ENCODE data around the gene SHISA6. TPM values are rescaled to one million over a fixed set of nuclear protein-coding genes. Genes with fewer than 3 reads are reported as not detected.

SHISA6 gene
- total RNA-seq, 1 donor from 2014 or later, result 11.0 TPM

- DNase-seq (ENCODE audit: low spot score) (no peak), ATAC-seq (no peak)
- intact Hi-C loops (cut with DNase I), result no loop called here
Observed at GRCh38 chr17:11252146-11252545, 11.1 kb downstream of the SHISA6 start.

DNA sequence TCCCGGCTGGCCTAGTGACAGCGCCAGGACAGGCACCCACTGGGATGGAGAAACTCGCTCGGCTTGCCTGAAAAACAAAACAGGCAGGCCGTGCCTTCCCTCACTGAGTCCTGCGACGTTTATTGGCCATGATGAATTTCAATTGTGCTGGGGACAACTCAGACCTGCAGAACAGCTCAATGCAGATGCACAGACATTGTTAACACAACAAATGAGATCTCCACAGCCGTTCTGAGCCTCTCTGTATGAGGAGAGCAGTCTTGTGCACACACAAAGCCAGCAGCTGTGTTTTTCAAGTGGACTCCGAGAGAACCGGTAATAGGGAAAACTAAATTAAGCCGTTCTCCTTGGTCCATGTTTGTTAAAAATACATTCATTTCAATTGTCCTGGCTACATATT, 15.9 kb downstream of the SHISA6 start:
- intact Hi-C loops (cut with DNase I), result no loop called here
- no peak for DNase-seq (ENCODE audit: low spot score)
- ATAC-seq, result no peak

DNA sequence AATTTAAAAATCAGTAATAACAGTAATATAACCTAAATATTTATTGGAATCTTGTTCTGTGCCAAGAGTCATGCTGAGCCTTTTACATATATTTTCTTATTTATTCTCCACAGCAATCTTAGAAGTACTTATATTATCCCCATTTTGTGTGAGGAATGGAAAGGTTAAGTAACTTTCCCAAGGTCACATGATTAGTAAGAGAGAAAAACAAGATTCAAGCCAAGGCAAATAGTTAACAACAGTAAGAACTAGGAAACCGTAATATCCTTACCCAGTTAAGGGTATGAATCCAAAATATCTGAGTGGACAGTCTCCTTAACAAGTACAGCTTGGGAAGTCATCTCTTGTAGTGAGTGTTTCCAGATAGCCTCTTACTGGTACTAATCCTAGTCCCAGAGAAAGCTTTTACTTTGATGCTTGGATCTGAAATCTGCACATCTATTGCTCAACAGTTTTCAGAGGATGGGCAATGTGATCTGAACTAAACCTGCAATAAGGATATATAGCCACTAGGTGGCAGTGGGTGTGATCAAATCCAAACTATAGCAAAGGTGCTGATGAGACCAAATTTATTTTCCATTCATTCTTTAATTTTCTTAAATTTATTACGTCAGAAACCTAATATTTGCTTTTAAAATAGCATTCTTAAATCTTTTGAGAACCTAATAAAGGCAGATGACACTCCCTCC, 23.3 kb downstream of the SHISA6 start:
- intact Hi-C loops (cut with DNase I), result no loop called here
- no peak for ATAC-seq
- no peak for DNase-seq (ENCODE audit: low spot score)

DNA sequence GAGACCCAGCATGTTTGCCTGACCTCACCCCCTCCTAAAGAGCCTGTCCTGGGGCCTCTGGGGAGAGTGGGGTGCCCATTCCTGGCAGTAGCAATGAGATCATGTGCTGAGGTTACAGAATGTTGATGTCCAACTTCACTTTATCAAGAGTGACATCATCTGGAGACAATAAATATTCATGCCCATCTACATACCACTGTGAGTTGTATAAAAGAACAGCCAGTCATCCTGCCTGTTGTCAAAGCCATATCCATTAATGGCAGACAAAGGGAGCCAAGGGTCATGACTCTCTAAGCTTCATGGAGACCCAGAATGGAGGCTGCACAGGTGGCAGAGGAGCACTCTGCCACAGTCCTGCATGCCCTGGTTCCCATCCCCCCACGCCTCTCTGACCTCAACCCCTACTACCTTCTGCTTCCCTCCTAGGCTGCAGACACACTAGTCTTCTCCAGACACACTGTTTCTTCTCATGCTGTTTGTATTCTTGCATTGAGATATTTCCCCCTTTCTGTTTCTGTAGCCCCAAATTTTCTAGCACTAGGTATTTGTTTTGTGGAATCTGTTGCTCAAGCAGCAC, 27.1 kb downstream of the SHISA6 start:
- ATAC-seq (no peak), DNase-seq (ENCODE audit: low spot score) (no peak)
- intact Hi-C loops (cut with DNase I), result no loop called here

GRCh38 chr17:11269210-11269609, 28.2 kb downstream of the SHISA6 start:
- intact Hi-C loops (cut with DNase I), result no loop called here
- no peak for ATAC-seq
- no peak for DNase-seq (ENCODE audit: low spot score)

DNA sequence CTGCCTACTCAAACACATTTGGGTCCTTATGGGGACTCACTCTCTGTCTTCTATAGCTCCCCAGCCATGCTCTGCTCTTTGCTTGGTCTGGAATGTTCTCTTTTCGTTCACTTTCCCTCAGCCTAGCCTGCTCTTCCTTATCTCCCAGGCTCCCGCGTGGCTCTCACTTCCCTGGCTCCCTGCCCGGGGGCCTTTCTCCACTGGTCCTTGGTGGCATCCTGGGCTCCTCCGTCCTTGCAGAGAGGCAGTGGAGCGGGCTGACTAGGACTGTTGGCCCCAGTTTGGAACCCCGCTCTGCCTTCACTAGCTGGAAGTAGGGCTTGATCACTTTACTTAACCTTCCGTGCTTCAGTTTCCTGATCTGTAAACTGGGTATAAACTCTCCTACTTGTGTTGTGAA, 31.2 kb downstream of the SHISA6 start:
- ATAC-seq (no peak), DNase-seq (ENCODE audit: low spot score) (no peak)
- intact Hi-C loops (cut with DNase I), result no loop called here

DNA sequence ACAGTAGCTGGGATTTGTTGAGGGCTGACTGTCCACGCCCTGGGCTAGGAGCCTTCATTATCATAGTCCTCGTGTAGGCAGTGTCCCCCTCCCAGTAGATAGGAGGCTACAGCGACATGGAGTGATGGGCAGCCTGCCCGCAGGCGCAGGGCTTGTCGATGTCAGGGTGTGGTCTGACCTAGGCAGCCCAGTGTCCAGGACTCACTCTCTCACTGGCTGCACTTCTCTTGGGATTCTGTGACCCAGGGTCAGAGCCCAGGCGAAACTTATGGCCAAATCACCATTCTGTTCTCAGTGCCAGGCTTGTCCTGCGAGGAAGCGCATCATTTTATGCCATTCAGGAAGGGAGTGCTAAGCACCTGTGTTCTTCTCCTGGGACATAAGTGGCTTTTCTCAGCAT, 32.6 kb downstream of the SHISA6 start:
- intact Hi-C loops (cut with DNase I), result no loop called here
- DNase-seq (ENCODE audit: low spot score) (no peak), ATAC-seq (no peak)

DNA sequence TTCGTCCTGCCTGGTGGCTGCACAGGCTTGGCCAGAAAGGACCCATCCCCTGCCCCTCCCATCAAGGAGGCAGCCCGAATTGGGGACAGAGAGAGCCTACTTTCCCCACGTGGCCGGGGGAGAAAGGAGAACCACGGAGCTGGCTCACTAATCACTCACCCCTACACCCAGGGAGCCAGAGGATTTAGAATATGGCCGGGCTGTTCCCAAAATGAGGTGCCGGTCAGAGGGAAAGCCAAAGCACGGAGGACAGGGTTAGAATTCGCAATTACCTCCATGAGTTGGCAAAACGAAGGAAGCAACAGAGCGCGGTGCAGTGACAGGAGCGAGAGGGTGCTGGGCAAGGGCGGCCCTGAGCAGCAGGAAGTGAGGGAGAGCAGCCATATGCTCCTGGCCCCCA, 33.1 kb downstream of the SHISA6 start:
- intact Hi-C loops (cut with DNase I), result no loop called here
- ATAC-seq (no peak), DNase-seq (ENCODE audit: low spot score) (no peak)

- ATAC-seq (no peak), DNase-seq (ENCODE audit: low spot score) (no peak)
- intact Hi-C loops (cut with DNase I), result no loop called here
Observed at GRCh38 chr17:11276486-11276885, 35.5 kb downstream of the SHISA6 start.

DNA sequence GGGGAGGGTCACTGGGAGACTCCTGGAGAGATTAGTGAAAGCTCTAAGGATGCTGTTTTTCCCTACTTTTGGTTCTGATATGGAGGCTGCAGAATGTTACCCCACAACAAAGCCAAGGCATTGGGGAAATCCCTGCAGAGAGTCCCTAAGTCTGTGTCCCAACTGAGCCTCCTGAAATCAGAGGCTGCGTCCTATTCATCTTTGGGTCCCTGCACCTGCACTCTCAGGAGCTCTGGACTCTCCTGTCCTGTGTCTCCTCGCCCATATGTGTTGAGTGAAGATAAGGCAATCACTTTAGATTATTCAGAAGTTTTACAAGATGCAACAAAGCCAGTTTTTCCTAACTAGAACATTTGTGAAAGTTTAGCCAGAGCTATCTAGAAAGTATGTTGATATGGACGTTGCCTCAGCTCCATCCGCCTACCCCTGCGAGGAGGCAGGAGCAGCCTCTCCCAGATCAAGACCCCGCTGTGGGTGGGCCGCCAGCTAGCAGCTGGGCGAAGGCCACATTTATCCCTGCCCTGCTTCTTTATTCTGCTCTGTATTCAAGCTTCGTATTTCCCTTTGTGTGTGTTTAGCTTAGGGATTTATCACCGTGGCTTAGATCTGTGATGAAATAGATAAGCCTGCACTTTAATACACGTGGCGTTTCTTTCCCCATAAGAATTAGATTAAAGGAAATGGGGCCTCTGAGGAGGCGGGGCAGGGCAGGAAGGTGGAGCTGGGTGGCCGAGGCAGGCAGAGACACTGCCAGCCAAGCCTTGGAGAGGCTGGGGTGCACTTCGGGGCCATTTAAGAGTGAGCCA, 37.4 kb downstream of the SHISA6 start:
- DNase-seq (ENCODE audit: low spot score) (no peak), ATAC-seq (peak; percentile 93)
- intact Hi-C loops (cut with DNase I), result no loop called here

GRCh38 chr17:11278992-11279270, 37.9 kb downstream of the SHISA6 start:
- ATAC-seq (peak; percentile 58), DNase-seq (ENCODE audit: low spot score) (no peak)
- intact Hi-C loops (cut with DNase I), result no loop called here

- intact Hi-C loops (cut with DNase I), result no loop called here
- ATAC-seq (no peak), DNase-seq (ENCODE audit: low spot score) (no peak)
Observed at GRCh38 chr17:11279776-11280344, 38.8 kb downstream of the SHISA6 start.

GRCh38 chr17:11282586-11282985, 41.6 kb downstream of the SHISA6 start:
- no peak for DNase-seq (ENCODE audit: low spot score)
- intact Hi-C loops (cut with DNase I), result no loop called here
- ATAC-seq, result no peak

DNA sequence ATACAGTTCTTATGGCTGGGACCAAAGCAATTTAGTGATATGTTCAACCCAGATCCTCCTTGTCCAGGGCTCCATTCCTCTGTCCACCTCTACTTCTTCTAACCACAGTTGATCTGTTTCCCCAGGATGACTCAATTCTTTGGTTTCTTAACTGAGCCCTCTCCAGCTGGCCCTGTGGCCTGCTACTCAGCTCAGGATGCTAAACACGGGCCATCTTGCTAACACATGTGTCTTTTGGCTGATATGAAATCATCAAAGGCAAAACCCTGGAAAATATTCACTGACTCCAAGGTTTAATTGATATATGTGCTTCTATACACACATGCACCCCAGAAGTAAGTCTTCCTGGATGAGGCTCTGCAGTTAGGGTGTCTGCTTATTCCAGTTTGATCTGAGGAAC, 43.8 kb downstream of the SHISA6 start:
- ATAC-seq (no peak), DNase-seq (ENCODE audit: low spot score) (no peak)
- intact Hi-C loops (cut with DNase I), result no loop called here

GRCh38 chr17:11285946-11286345, 44.9 kb downstream of the SHISA6 start:
- DNase-seq (ENCODE audit: low spot score), result no peak
- intact Hi-C loops (cut with DNase I), result no loop called here
- ATAC-seq, result no peak

DNA sequence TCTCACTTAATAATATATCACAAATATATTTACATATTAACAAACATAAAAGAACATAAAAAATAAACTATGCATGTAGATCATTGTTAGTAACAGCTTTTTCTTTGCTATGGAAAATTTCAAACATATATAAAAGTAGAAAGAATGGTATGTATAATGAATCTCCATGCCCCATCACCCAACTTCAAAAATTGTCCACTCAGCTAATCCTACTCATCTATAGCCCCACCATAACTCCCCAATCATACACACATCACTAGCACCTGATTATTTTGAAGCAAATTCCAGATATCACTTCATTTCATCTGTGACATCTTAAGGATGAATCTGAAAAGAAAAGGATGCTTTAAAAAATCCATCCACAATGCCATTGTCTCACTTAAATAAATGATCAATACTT, 46.8 kb downstream of the SHISA6 start:
- ATAC-seq, result no peak
- intact Hi-C loops (cut with DNase I), result no loop called here
- no peak for DNase-seq (ENCODE audit: low spot score)

DNA sequence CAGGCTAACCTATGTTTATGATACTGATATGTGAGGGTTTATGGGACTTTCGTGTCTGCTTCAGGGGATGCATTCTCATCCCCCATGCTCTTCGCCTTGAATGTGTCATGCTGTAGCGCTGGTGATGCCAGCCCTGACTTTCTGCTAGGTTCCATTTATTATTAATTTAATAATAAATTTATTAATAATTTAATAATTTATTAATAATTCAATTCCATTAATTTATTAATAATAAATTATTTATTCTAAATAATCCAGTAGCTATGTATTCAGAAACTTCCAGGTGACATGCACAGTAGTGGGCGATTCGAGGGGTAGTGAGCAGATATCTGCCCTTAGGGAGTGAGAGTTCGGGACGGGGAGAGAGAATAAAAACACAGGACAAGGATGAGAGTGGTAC, 49.8 kb downstream of the SHISA6 start:
- DNase-seq (ENCODE audit: low spot score) (no peak), ATAC-seq (no peak)
- intact Hi-C loops (cut with DNase I), result no loop called here

GRCh38 chr17:11292491-11292890, 51.5 kb downstream of the SHISA6 start:
- intact Hi-C loops (cut with DNase I), result no loop called here
- DNase-seq (ENCODE audit: low spot score) (no peak), ATAC-seq (no peak)

GRCh38 chr17:11293480-11293879, 52.5 kb downstream of the SHISA6 start:
- DNase-seq (ENCODE audit: low spot score), result no peak
- ATAC-seq, result no peak
- intact Hi-C loops (cut with DNase I), result no loop called here

GRCh38 chr17:11294826-11295225, 53.8 kb downstream of the SHISA6 start:
- DNase-seq (ENCODE audit: low spot score) (no peak), ATAC-seq (no peak)
- intact Hi-C loops (cut with DNase I), result no loop called here
